HG02852 (cell line): ENCODE data around the gene ZDHHC20.

Experiments
- ATAC-seq: cut with Tn5 transposase; IDR thresholded peaks from one replicate; pipeline ENCODE4 v1.9.1; 2021; ENCODE audit warnings: mild to moderate bottlenecking, moderate library complexity; ENCODE audit not compliant: unreplicated experiment

ZDHHC20 gene

GRCh38 chr13:21364357-21364756 is 94.7 kb downstream of the ZDHHC20 start:
- ATAC-seq: no peak

GRCh38 chr13:21362741-21363140 is 96.4 kb downstream of the ZDHHC20 start:
- no peak for ATAC-seq

- no peak for ATAC-seq
Observed at GRCh38 chr13:21361706-21362105, 97.4 kb downstream of the ZDHHC20 start.

- ATAC-seq: no peak
Observed at GRCh38 chr13:21361123-21361522, 98.0 kb downstream of the ZDHHC20 start.

GRCh38 chr13:21360463-21360862 is 98.6 kb downstream of the ZDHHC20 start:
- ATAC-seq: no peak

- ATAC-seq: no peak
Observed at GRCh38 chr13:21359855-21360254, 99.2 kb downstream of the ZDHHC20 start.

- no peak for ATAC-seq
Observed at GRCh38 chr13:21355304-21355703, 103.8 kb downstream of the ZDHHC20 start.

- no peak for ATAC-seq
Observed at GRCh38 chr13:21354721-21355120, 104.4 kb downstream of the ZDHHC20 start.

GRCh38 chr13:21348488-21349120 is 110.5 kb downstream of the ZDHHC20 start:
- ATAC-seq: no peak

GRCh38 chr13:21347753-21348318 is 111.3 kb downstream of the ZDHHC20 start:
- no peak for ATAC-seq

- ATAC-seq: peak; percentile 69
Observed at GRCh38 chr13:21344662-21345176, 114.4 kb downstream of the ZDHHC20 start.

- ATAC-seq: no peak
Observed at GRCh38 chr13:21343659-21344058, 115.4 kb downstream of the ZDHHC20 start.

GRCh38 chr13:21342699-21343442 is 116.2 kb downstream of the ZDHHC20 start:
- no peak for ATAC-seq

GRCh38 chr13:21341637-21342422 is 117.3 kb downstream of the ZDHHC20 start:
- ATAC-seq: no peak

- ATAC-seq: no peak
Observed at GRCh38 chr13:21338639-21339278, 120.3 kb downstream of the ZDHHC20 start.

GRCh38 chr13:21338156-21338555 is 120.9 kb downstream of the ZDHHC20 start:
- no peak for ATAC-seq

GRCh38 chr13:21336609-21337349 is 122.3 kb downstream of the ZDHHC20 start:
- ATAC-seq: no peak

- no peak for ATAC-seq
Observed at GRCh38 chr13:21333186-21333585, 125.9 kb downstream of the ZDHHC20 start.

- ATAC-seq: peak; percentile 70
Observed at GRCh38 chr13:21330126-21330861, 128.8 kb downstream of the ZDHHC20 start.
